IMR-90 (cell line): ENCODE results near the gene OTUD5. TPM values are rescaled to one million over a fixed set of nuclear protein-coding genes. Genes with fewer than 3 reads are reported as not detected.

Source experiments
- ATAC-seq: fragments of 200-7000 bp; cut with Tn5 transposase; 2 replicates; pipeline ENCODE4 v1.9.1; 2020; ENCODE audit warnings: low read depth, mild to moderate bottlenecking, moderate library complexity
- BruUV-seq: library from RNA; stranded (reverse); fragments of 400-500 nt; replicated peaks from 2 replicates; lab custom pipeline; 2021; lab: Mats Ljungman, UMichigan
- CTCF ChIA-PET: fragments of 300-600 bp; formaldehyde crosslinking; extraction: SDS; loops from one replicate; lab custom pipeline; 2021; ENCODE audit warnings: antibody characterized with exemption; lab: Yijun Ruan, JAX
- POLR2A ChIA-PET: fragments of 300-600 bp; sonication (Branson Sonifier 250); formaldehyde crosslinking; loops from one replicate; lab custom pipeline; 2022; ENCODE audit warnings: antibody characterized with exemption; ENCODE audit not compliant: unreplicated experiment; lab: Charles Lee
- DNase-seq: peaks from one replicate; pipeline ENCODE4 v3.0.0; 2013
- H2AFZ ChIP-seq: replicated peaks from 2 replicates; pipeline ENCODE3; 2013; ENCODE audit warnings: low read length, mild to moderate bottlenecking; ENCODE audit not compliant: poor library complexity
- H2AK5ac ChIP-seq: 2 replicates; pipeline ENCODE4 v1.6.1; 2013; ENCODE audit warnings: low read depth, low read length, inconsistent platforms
- H2AK9ac ChIP-seq: replicated peaks from 2 replicates; pipeline ENCODE3; 2013; ENCODE audit warnings: mild to moderate bottlenecking, low read depth, low read length, moderate library complexity; ENCODE audit not compliant: poor library complexity
- H2BK120ac ChIP-seq: 2 replicates; pipeline ENCODE4 v1.6.1; 2013; ENCODE audit warnings: low read depth, low read length, inconsistent platforms
- H2BK15ac ChIP-seq: 3 replicates; pipeline ENCODE4 v1.6.1; 2013; ENCODE audit warnings: low read depth, low read length, inconsistent platforms
- H2BK20ac ChIP-seq: 2 replicates; pipeline ENCODE4 v1.6.1; 2013; ENCODE audit warnings: low read depth, mild to moderate bottlenecking, inconsistent platforms, low read length, moderate library complexity
- H2BK5ac ChIP-seq: 2 replicates; pipeline ENCODE4 v1.6.1; 2013; ENCODE audit warnings: mild to moderate bottlenecking, low read depth, low read length, inconsistent platforms; ENCODE audit not compliant: poor library complexity, severe bottlenecking
- H3K14ac ChIP-seq: replicated peaks from 2 replicates; pipeline ENCODE4 v1.6.1; 2013; ENCODE audit warnings: low read depth, low read length, inconsistent platforms
- H3K18ac ChIP-seq: 2 replicates; pipeline ENCODE4 v1.6.1; 2013; ENCODE audit warnings: low read depth, low read length, control low read depth
- H3K23ac ChIP-seq: 2 replicates; pipeline ENCODE4 v1.6.1; 2013; ENCODE audit warnings: low read depth, low read length, inconsistent platforms
- H3K27ac ChIP-seq: 2 replicates; pipeline ENCODE4 v1.5.1; 2013; ENCODE audit warnings: mild to moderate bottlenecking, control low read depth, low read length; ENCODE audit not compliant: insufficient read depth
- H3K27me3 ChIP-seq: 2 replicates; pipeline ENCODE4 v1.6.1; 2013; ENCODE audit warnings: low read length; ENCODE audit not compliant: control insufficient read depth, insufficient read depth
- H3K36me3 ChIP-seq: 2 replicates; pipeline ENCODE4 v1.6.1; 2013; ENCODE audit warnings: low read length, mixed read lengths; ENCODE audit not compliant: control insufficient read depth, insufficient read depth
- H3K4ac ChIP-seq: 2 replicates; pipeline ENCODE4 v1.6.1; 2013; ENCODE audit warnings: low read depth, low read length, inconsistent platforms
- H3K4me1 ChIP-seq: 2 replicates; pipeline ENCODE4 v1.6.1; 2013; ENCODE audit warnings: low read length, mixed read lengths; ENCODE audit not compliant: control insufficient read depth, insufficient read depth
- H3K4me2 ChIP-seq: 2 replicates; pipeline ENCODE4 v1.6.1; 2013; ENCODE audit warnings: low read depth, mild to moderate bottlenecking, control low read depth, low read length, moderate library complexity
- H3K4me3 ChIP-seq: 2 replicates; pipeline ENCODE4 v1.5.1; 2013; ENCODE audit warnings: low read depth, mild to moderate bottlenecking, control low read depth, low read length, moderate library complexity; ENCODE audit not compliant: insufficient read depth
- H3K56ac ChIP-seq: 2 replicates; pipeline ENCODE4 v1.6.1; 2013; ENCODE audit warnings: low read length, inconsistent platforms; ENCODE audit not compliant: insufficient read depth; ENCODE audit errors: extremely low read depth
- H3K79me1 ChIP-seq, 2 experiments: 2 replicates each; pipeline ENCODE4 v1.6.1; 2013; ENCODE audit warnings: low read length in 2 of 2, inconsistent platforms in 1 of 2, low read depth in 1 of 2
- H3K9ac ChIP-seq: 2 replicates; pipeline ENCODE4 v1.6.1; 2013; ENCODE audit warnings: low read depth, low read length, control low read depth
- H3K9me1 ChIP-seq: 2 replicates; pipeline ENCODE4 v1.6.1; 2013; ENCODE audit warnings: low read length, inconsistent platforms; ENCODE audit not compliant: insufficient read depth
- H3K9me3 ChIP-seq: 2 replicates; pipeline ENCODE4 v1.6.1; 2013; ENCODE audit warnings: low read length; ENCODE audit not compliant: control insufficient read depth, insufficient read depth
- H4K20me1 ChIP-seq: 2 replicates; pipeline ENCODE4 v1.6.1; 2013; ENCODE audit warnings: low read length, inconsistent platforms; ENCODE audit not compliant: insufficient read depth
- H4K5ac ChIP-seq: 2 replicates; pipeline ENCODE4 v1.6.1; 2013; ENCODE audit warnings: mild to moderate bottlenecking, low read depth, low read length, control low read depth
- H4K8ac ChIP-seq, 2 experiments: 2 replicates each; pipeline ENCODE4 v1.6.1; 2013; ENCODE audit warnings: low read depth in 2 of 2, low read length in 2 of 2, control low read depth in 1 of 2, inconsistent platforms in 1 of 2
- H4K91ac ChIP-seq: 2 replicates; pipeline ENCODE4 v1.6.1; 2013; ENCODE audit warnings: low read depth, low read length, inconsistent platforms; ENCODE audit not compliant: insufficient read depth
- CTCF ChIP-seq: conservative IDR thresholded peaks from 2 replicates; pipeline ENCODE4 v1.5.1; 2012; ENCODE audit warnings: mild to moderate bottlenecking, low read depth, low read length, improper control_type of control experiment
- MXI1 ChIP-seq: IDR thresholded peaks from 2 replicates; pipeline ENCODE4 v1.6.1; 2012; ENCODE audit warnings: low read depth, mild to moderate bottlenecking, low read length, moderate library complexity, borderline replicate concordance
- POLR2A ChIP-seq: IDR thresholded peaks from 2 replicates; pipeline ENCODE4 v1.6.1; 2012; ENCODE audit warnings: mild to moderate bottlenecking, low read depth, low read length
- RAD21 ChIP-seq: IDR thresholded peaks from 2 replicates; pipeline ENCODE4 v1.6.1; 2012; ENCODE audit warnings: low read length, improper control_type of control experiment
- USF2 ChIP-seq: fragments of 150-350 bp; IDR thresholded peaks from 2 replicates; pipeline ENCODE4 v1.6.1; 2017; ENCODE audit warnings: mild to moderate bottlenecking, antibody characterized with exemption, low read length, low read depth
- WGBS, 2 experiments: methylation state at CpG; one replicate each; pipeline versions ENCODE4 v1.1.5 to v1.1.7; 2013; ENCODE audit warnings: missing lambda C conversion rate in 2 of 2; ENCODE audit not compliant: insufficient read length in 1 of 2; ENCODE audit errors: extremely low coverage in 2 of 2; 5-methylcytosine and 5-hydroxymethylcytosine counted together
- dilution Hi-C: fragments of 300-500 bp; cut with HindIII; formaldehyde crosslinking; loops from one replicate; pipeline ENCODE4 v1.14.3; 2018; ENCODE audit warnings: low sequenced_read_pairs; ENCODE audit not compliant: unreplicated experiment
- in situ Hi-C: fragments of 300-500 bp; cut with MboI; formaldehyde crosslinking; loops from 3 replicates; pipeline ENCODE4 v1.14.3; 2019; ENCODE audit warnings: low sequenced_read_pairs, inconsistent platforms, mixed read lengths
- intact Hi-C: fragments of 100-400 bp; cut with micrococcal nuclease; formaldehyde crosslinking; loops from 2 replicates; pipeline ENCODE4 v1.10.0; 2022
- polyA plus RNA-seq, 3 experiments: library from polyadenylated mRNA; depleted of rRNA; stranded (reverse); fragments of >200 nt; gene quantifications; 2 replicates each; pipeline ENCODE4 v1.2.3, GENCODE V29; 2012; ENCODE audit warnings: low replicate concordance in 1 of 3
- total RNA-seq: library from RNA; depleted of rRNA; stranded (reverse); fragments of >200 nt; gene quantifications from 2 replicates; pipeline ENCODE4 v1.2.3, GENCODE V29; 2012

The OTUD5 gene
- total and polyA plus RNA-seq, 2 of the 4 experiments (the other 2 are of a cell fraction): 30.6 to 50.4 TPM

GRCh38 chrX:48924270-48924669 is 33.1 kb downstream of the OTUD5 start:
- no peak for DNase-seq
- H4K5ac ChIP-seq: no peak overlapping the region
- ChIA-PET POLR2A (no interaction called here), CTCF (no interaction called here)
- dilution Hi-C loops (no loop called here), intact Hi-C loops (no loop called here), in situ Hi-C loops (no loop called here)
- no peak overlapping the region for H2AFZ ChIP-seq
- no peak overlapping the region for H3K56ac ChIP-seq
- H2AK9ac ChIP-seq: no peak overlapping the region
- ATAC-seq: no peak
- no peak overlapping the region for H2BK15ac ChIP-seq
- no peak overlapping the region for H4K91ac ChIP-seq
- WGBS, 2 experiments: 81% methylated on average over 4 of the region's 5 CpGs; no CpG with 5 or more reads in 1 of the 2 experiments
- no peak overlapping the region for H4K8ac ChIP-seq
- BruUV-seq: no TSS peak
- peaks cover 2 to 8% of the 10 kb centered on the region in 2 experiments; a peak in 3 of 4 replicates for H3K79me1 ChIP-seq
- H3K9me3 ChIP-seq: no peaks in the 10 kb centered on the region; the same call in 1 of the 2 replicates
- H4K20me1 ChIP-seq: peaks cover 15% of the 10 kb centered on the region; the same call in 1 of the 2 replicates
- peaks cover 26% of the 10 kb centered on the region for H3K36me3 ChIP-seq
- no peak overlapping the region for H3K4me2 ChIP-seq
- H3K27me3 ChIP-seq: no peaks in the 10 kb centered on the region
- H3K14ac ChIP-seq: no peak overlapping the region
- H3K9me1 ChIP-seq: no peaks in the 10 kb centered on the region; the same call in 1 of the 2 replicates
- H3K9ac ChIP-seq: no peak overlapping the region
- no peak overlapping the region for H3K4ac ChIP-seq
- no peak overlapping the region for H2AK5ac ChIP-seq
- no peak overlapping the region for H3K27ac ChIP-seq
- no peak overlapping the region for H3K18ac ChIP-seq
- H3K4me3 ChIP-seq: no peak overlapping the region
- TF ChIP-seq USF2 (no peak), MXI1 (no peak), RAD21 (no peak), CTCF (no peak), POLR2A (no peak)
- H3K23ac ChIP-seq: no peak overlapping the region
- H3K4me1 ChIP-seq: peaks cover 3% of the 10 kb centered on the region; the same call in 1 of the 2 replicates
- no peak overlapping the region for H2BK20ac ChIP-seq
- no peak overlapping the region for H2BK120ac ChIP-seq
- no peak overlapping the region for H2BK5ac ChIP-seq
